Spleen (tissue), 11 donors: Measurements from ENCODE around the gene AMOTL2. TPM values are rescaled to one million over a fixed set of nuclear protein-coding genes. Genes with fewer than 3 reads are reported as not detected.

Source experiments
- DNase-seq: peaks from one replicate; pipeline ENCODE4 v3.0.0-alpha.2; 2020
- H3K27ac ChIP-seq, 8 donors: fragments of 200-600 bp; sonication (generic) in 7 of 8; 1 replicate in 4 of 8; 2 replicates in 4 of 8; pipeline versions ENCODE4 v1.5.0 to v1.8.0; 2016 to 2021; ENCODE audit warnings: inconsistent platforms in 4 of 8, mild to moderate bottlenecking in 4 of 8, moderate library complexity in 1 of 8
- H3K27me3 ChIP-seq, 7 donors: fragments of 200-600 bp; sonication (generic) in 6 of 7; replicated peaks in 1 of 7; 1 replicate in 4 of 7; 2 replicates in 3 of 7; pipeline versions ENCODE4 v1.5.0 to v1.8.0; 2016 to 2021; ENCODE audit warnings: inconsistent platforms in 3 of 7, mild to moderate bottlenecking in 1 of 7
- H3K36me3 ChIP-seq, 6 donors: fragments of 200-600 bp; sonication (generic) in 5 of 6; 1 replicate in 4 of 6; 2 replicates in 2 of 6; pipeline versions ENCODE4 v1.5.0 to v1.8.0; 2016 to 2021; ENCODE audit warnings: inconsistent platforms in 2 of 6
- H3K4me1 ChIP-seq, 6 donors: fragments of 200-600 bp; sonication (generic) in 5 of 6; 1 replicate in 3 of 6; 2 replicates in 3 of 6; pipeline versions ENCODE4 v1.5.0 to v1.8.0; 2016 to 2021; ENCODE audit warnings: inconsistent platforms in 3 of 6
- H3K4me3 ChIP-seq, 8 donors: fragments of 200-600 bp; sonication (generic) in 7 of 8; 1 replicate in 4 of 8; 2 replicates in 4 of 8; pipeline versions ENCODE4 v1.5.0 to v1.8.0; 2016 to 2021; ENCODE audit warnings: inconsistent platforms in 4 of 8, mild to moderate bottlenecking in 4 of 8, moderate library complexity in 2 of 8
- H3K9me3 ChIP-seq, 8 donors: fragments of 200-600 bp; sonication (generic) in 7 of 8; 1 replicate in 4 of 8; 2 replicates in 4 of 8; pipeline versions ENCODE4 v1.5.0 to v1.8.0; 2016 to 2021; ENCODE audit warnings: inconsistent platforms in 4 of 8
- POLR2A ChIP-seq, 3 donors: fragments of 450-650 bp; IDR thresholded peaks; one replicate each; pipeline ENCODE4 v1.5.1; 2017; ENCODE audit warnings: antibody characterized with exemption in 3 of 3, mild to moderate bottlenecking in 1 of 3
- POLR2AphosphoS5 ChIP-seq, 3 donors: sonication (generic); formaldehyde crosslinking; IDR thresholded peaks; one replicate each; pipeline ENCODE4 v1.5.1; 2017; ENCODE audit warnings: antibody characterized with exemption in 3 of 3
- WGBS, 5 donors: extraction: QIAGEN DNeasy Blood & Tissue Kit in 3 of 5; methylation state at CpG; one replicate each; pipeline versions ENCODE4 v1.1.5 to v1.1.7; 2013 to 2018; 5-methylcytosine and 5-hydroxymethylcytosine counted together
- intact Hi-C: fragments of 100-400 bp; cut with DNase I; formaldehyde crosslinking; loops from one replicate; pipeline ENCODE4 v1.15.0; 2023; ENCODE audit warnings: low total_unique reads
- polyA plus RNA-seq, 3 donors: library from polyadenylated mRNA; stranded (reverse); fragments of 200-250 nt; gene quantifications; one replicate each; pipeline ENCODE4 v1.2.1, GENCODE V29; 2013
- total RNA-seq, 7 donors: library from RNA; depleted of rRNA in 3 of 7; stranded (reverse); fragments of >200 nt in 3 of 7; fragmentation: NEBNext Ultra II Directional in 4 of 7; extraction: Animal tissue kit (Norgen Biotek cat#: 25700) in 4 of 7; gene quantifications; one replicate each; pipeline versions ENCODE4 v1.1.0 to v1.2.1, GENCODE V29; 2016 to 2021
- TF ChIP-seq, protein P1 (sequence below), 11 experiments: fragments of 200-600 bp in 7 of 11; fragments of 450-650 bp in 4 of 11; sonication (generic) in 4 of 11; IDR thresholded peaks in 8 of 11; conservative IDR thresholded peaks in 3 of 11; 1 replicate in 7 of 11; 2 replicates in 4 of 11; pipeline versions ENCODE4 v1.4.0 to v1.8.0; 2016 to 2021; ENCODE audit warnings: antibody characterized with exemption in 11 of 11, inconsistent platforms in 4 of 11, mild to moderate bottlenecking in 1 of 11
- donor health status: healthy with polysubstance abuse.
- donor health status: DM: no; HTN: no; CAD: no; lungs with moderate emphysema.
- donor health status: DM: no; HTN: no; CAD: no.
- donor health status: Bipolar disorder and iron deficiency.
- donor health status: healthy.
- donor health status: DM: no; HTN: no; CAD: no.
- donor health status: DM: yes; HTN: yes; CAD: no.

Gene AMOTL2
- total and polyA plus RNA-seq, 10 donors = 3.8 to 83.4 (median 40.4) TPM

DNA sequence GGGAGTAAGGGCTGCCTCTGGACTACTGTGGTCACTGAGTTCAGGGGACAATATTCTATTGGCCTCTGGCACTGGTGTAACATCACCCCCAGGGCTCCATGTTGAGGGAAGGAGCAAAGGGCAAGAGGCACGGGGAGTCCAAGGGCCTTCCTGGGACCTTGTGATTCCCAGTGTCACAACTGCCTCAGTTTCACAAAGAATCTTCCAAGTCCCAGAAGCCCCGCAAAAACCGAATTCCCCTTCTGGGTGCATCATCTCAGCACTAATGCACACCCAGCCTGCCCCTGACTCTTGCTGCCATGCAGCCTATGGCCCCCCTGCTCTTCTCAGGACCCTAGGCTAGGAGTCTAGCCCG is 5.5 kb downstream of the AMOTL2 start:
- Histone ChIP-seq H3K27me3 (peaks cover 0 to 36% (median 15%) of the 10 kb centered on the region in 7 donors), H3K4me3 (no peak overlapping the region), H3K4me1 (peaks cover 36 to 93% (median 72%) of the 10 kb centered on the region in 6 donors), H3K36me3 (peaks cover 0 to 74% (median 25%) of the 10 kb centered on the region in 6 donors), H3K27ac (peak overlapping the region; percentile 19 to 96 (median 90)), H3K9me3 (no peaks in the 10 kb centered on the region)
- 63 to 82% (median 81%) methylated on average over 4 of the region's 4 CpGs for WGBS, 5 donors
- DNase-seq = peak; percentile 21
- TF ChIP-seq POLR2A (IDR thresholded peaks at IDR 0.05) (no peak), POLR2AphosphoS5 (IDR thresholded peaks at IDR 0.05) (no peak)
- TF ChIP-seq, protein P1, sequence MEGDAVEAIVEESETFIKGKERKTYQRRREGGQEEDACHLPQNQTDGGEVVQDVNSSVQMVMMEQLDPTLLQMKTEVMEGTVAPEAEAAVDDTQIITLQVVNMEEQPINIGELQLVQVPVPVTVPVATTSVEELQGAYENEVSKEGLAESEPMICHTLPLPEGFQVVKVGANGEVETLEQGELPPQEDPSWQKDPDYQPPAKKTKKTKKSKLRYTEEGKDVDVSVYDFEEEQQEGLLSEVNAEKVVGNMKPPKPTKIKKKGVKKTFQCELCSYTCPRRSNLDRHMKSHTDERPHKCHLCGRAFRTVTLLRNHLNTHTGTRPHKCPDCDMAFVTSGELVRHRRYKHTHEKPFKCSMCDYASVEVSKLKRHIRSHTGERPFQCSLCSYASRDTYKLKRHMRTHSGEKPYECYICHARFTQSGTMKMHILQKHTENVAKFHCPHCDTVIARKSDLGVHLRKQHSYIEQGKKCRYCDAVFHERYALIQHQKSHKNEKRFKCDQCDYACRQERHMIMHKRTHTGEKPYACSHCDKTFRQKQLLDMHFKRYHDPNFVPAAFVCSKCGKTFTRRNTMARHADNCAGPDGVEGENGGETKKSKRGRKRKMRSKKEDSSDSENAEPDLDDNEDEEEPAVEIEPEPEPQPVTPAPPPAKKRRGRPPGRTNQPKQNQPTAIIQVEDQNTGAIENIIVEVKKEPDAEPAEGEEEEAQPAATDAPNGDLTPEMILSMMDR (IDR thresholded peaks at IDR 0.05 in 8 of 11, conservative IDR thresholded peaks at IDR 0.05 in 3 of 11) = no peak
- intact Hi-C loops = no loop called here

DNA sequence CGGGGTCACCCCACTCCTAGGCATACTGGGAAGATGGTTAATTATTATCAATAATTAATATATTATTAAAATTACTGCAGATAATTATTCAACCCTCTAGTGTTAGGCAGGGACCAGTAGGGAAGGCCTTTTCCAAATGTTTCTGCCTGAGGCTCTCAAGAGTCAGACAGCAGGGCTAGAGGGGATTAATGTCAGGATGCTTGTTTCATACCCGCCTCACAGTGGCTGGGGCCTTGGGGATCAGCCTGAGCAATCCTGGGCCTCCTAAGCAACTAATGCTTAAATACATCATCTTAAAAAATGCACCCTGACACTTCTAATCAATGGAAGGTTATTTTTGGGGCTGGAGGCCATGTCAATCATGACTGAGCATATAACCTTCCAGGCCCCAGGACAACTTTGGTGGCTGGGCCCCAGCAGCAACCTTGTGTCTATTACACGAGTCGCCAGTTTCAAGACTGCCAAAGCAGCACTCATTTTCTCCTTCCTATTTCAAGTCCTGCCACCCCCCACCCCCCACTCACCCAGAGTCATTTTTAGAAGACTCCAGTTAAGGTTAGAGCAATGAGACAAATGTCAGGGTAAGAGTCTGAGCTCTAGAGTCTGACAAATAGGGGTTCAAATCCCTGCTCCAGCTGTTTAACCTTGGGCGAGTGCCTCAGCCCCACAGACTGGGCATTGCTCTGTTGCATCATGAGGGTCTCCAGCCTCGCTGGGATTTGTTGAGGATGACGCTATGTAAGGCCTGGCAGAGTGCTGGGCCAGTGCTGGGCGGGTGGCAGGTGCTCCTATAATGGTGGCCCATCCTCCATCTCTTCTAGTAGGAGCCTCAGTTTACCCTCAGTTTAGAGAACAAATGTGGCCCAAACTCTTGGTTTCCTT is 6.1 kb downstream of the AMOTL2 start:
- TF ChIP-seq, protein P1 (IDR thresholded peaks at IDR 0.05 in 8 of 11, conservative IDR thresholded peaks at IDR 0.05 in 3 of 11) = no peak
- no peak for TF ChIP-seq POLR2AphosphoS5 (IDR thresholded peaks at IDR 0.05)
- no peak for TF ChIP-seq POLR2A (IDR thresholded peaks at IDR 0.05)
- no peaks in the 10 kb centered on the region for H3K9me3 ChIP-seq
- H3K4me1 ChIP-seq = peaks cover 40 to 93% (median 76%) of the 10 kb centered on the region in 6 donors
- DNase-seq = peak; percentile 59
- no peak overlapping the region for H3K4me3 ChIP-seq
- 75 to 88% (median 77%) methylated on average over 7 to 8 of the region's 8 CpGs for WGBS, 5 donors
- peak overlapping the region in 6 of 8 donors; percentile 49 to 96 (median 93) for H3K27ac ChIP-seq
- H3K36me3 ChIP-seq = peaks cover 0 to 77% (median 25%) of the 10 kb centered on the region in 6 donors
- intact Hi-C loops = no loop called here
- H3K27me3 ChIP-seq = peaks cover 0 to 36% (median 9%) of the 10 kb centered on the region in 7 donors

DNA sequence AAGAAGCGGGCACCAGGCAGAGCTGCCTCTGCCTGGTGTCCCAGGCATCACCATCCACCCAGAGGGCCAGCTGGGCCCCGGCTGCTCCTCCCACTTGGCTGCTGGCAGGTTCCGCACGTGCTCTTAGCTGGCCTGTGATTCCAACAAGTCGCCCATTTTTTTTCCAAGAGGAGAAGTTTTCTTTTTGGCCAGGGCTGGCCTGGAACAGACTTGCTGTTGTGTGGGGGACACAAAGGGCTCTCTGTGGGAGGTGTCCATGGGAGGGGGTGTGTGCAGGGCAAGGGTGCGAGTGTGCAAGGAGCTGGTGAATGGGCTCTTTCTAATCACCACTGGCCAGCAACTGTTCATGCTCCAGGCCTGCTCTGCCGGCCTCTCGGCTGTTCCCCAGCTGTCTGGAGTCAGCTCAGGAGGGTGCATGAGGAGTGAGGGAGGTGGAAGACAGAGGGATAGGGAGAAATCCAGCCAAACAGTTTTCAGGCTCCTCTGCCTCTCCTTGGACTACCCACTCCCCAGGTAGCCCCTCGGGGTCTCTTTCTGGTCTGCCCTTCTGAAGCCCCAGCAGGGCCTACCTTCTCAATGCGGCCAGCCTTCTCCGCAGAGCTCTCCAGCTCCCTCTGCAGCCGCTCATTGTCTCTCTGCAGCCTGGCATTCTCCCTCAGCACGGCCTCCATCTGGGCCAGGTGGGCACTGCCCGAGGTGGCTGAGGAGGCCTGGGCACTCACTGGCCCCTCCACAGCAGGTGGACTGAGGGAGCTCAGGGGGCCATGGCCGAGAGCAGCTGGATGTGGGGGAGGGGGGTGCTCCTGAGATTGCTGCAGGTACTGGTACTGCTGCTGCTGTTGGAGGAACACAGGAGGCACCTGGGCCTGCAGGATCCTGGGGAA is 7.1 kb downstream of the AMOTL2 start:
- H3K9me3 ChIP-seq = no peaks in the 10 kb centered on the region
- peak; percentile 67 for DNase-seq
- no peak for TF ChIP-seq POLR2A (IDR thresholded peaks at IDR 0.05)
- TF ChIP-seq POLR2AphosphoS5 (IDR thresholded peaks at IDR 0.05) = peak in 1 of 3 donors; percentile 72
- peaks cover 0 to 87% (median 27%) of the 10 kb centered on the region in 6 donors for H3K36me3 ChIP-seq
- peaks cover 40 to 100% (median 81%) of the 10 kb centered on the region in 6 donors for H3K4me1 ChIP-seq
- intact Hi-C loops = no loop called here
- H3K27me3 ChIP-seq = peaks cover 0 to 31% (median 6%) of the 10 kb centered on the region in 7 donors
- H3K27ac ChIP-seq = peak overlapping the region in 6 of 8 donors; percentile 40 to 96 (median 86)
- H3K4me3 ChIP-seq = no peak overlapping the region
- 79 to 90% (median 83%) methylated on average over 10 to 15 of the region's 15 CpGs for WGBS, 5 donors

DNA sequence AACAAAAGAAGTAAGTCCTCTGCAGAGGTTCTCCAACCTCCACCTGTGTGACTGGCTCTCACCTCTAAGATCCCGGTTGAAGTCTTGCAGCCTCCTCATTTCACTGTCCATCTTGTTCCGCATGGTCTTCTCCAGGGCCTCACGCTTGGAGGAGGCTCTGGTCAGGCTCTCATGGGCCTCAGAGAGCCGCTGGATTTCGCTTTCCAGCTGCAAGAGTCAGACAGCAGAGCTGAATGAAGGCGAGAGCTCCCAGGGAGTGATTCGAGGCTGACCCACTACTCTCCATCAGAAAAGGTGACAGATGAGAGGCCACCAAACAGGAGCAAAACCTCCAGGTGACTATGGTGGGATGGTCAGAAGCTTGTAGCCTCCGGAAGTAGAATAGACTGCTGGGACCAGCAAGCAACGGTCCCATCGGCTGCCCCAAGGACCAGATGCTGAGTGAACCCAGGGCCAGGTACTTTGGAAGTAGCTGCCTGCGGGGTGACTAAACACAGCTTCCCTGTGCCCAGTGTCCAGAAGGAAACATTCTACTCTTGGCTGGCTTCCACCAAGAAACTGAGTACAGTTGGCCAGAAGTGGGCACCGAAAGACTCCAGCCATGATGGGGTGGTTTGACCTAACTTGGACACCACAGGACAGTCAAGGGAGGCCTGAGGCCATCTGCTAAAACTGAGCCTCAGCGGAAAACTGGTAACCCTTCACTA is 7.9 kb downstream of the AMOTL2 start:
- intact Hi-C loops = no loop called here
- WGBS, 5 donors = 77 to 92% (median 89%) methylated on average over 11 to 13 of the region's 13 CpGs
- H3K4me1 ChIP-seq = peaks cover 40 to 100% (median 80%) of the 10 kb centered on the region in 6 donors

More for the DNA sequence above, 7.9 kb downstream of the AMOTL2 start:
- peaks cover 0 to 29% (median 6%) of the 10 kb centered on the region in 7 donors for H3K27me3 ChIP-seq
- peaks cover 0 to 91% (median 33%) of the 10 kb centered on the region in 6 donors for H3K36me3 ChIP-seq
- no peaks in the 10 kb centered on the region for H3K9me3 ChIP-seq
- peak; percentile 54 for DNase-seq
- no peak overlapping the region for H3K4me3 ChIP-seq
- TF ChIP-seq POLR2AphosphoS5 (IDR thresholded peaks at IDR 0.05) = no peak
- TF ChIP-seq, protein P1 (IDR thresholded peaks at IDR 0.05 in 8 of 11, conservative IDR thresholded peaks at IDR 0.05 in 3 of 11) = no peak
- no peak for TF ChIP-seq POLR2A (IDR thresholded peaks at IDR 0.05)
- H3K27ac ChIP-seq = peak overlapping the region in 6 of 8 donors; percentile 58 to 96 (median 79)
